ENCODE measurements around the gene KATNAL2.

DNA sequence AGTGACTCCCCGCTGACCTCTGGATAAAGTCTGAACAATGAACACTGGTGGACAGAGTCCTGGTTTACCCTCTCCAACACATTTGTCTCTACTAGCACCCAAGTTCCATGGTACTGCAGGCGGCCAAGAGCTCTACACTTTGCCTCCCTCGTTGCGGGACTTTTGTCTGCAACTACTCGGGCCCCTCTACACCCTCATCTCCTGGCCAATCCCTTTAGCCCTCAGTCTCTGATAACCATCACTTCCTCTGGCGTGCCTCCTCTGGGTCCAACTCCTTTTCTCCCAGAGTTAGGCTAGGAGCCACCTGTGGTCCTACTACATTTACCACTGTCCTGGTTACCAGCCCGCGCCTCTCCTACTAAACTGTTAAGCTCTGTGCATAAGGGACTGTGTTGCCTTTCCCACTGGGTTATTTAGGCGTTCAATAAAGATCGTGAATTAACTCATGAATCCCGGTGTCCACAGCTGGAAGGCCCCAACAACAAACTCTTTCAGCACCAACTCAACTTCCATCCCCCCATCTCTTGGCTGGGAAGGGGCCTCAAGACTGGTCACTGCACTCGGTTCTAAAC is 232.1 kb downstream of the KATNAL2 start:
- TF ChIP-seq POLR2A (IDR thresholded peaks at IDR 0.05) (no peak), POLR2AphosphoS5 (IDR thresholded peaks at IDR 0.05) (no peak), EP300 (IDR thresholded peaks at IDR 0.05) (no peak)
